Caco-2 (cell line): ENCODE results near the gene NPHP3. TPM values are rescaled to one million over a fixed set of nuclear protein-coding genes. Genes with fewer than 3 reads are reported as not detected.

Experiments
- BruUV-seq: library from RNA; stranded (reverse); fragments of 400-500 nt; replicated peaks from 2 replicates; lab custom pipeline; 2021; lab: Mats Ljungman, UMichigan
- CTCF ChIA-PET: fragments of 300-600 bp; sonication (Branson Sonifier 250); formaldehyde crosslinking; loops from one replicate; lab custom pipeline; 2022; ENCODE audit warnings: antibody characterized with exemption; lab: Charles Lee
- POLR2A ChIA-PET: fragments of 300-600 bp; sonication (Branson Sonifier 250); formaldehyde crosslinking; loops from one replicate; lab custom pipeline; 2022; ENCODE audit warnings: antibody characterized with exemption; lab: Charles Lee
- DNase-seq, 2 experiments: peaks; one replicate each; pipeline versions ENCODE4 v3.0.0 to v3.0.0-alpha.2; 2020 to 2022
- H3K27me3 ChIP-seq: replicated peaks from 2 replicates; pipeline ENCODE4 v1.6.0; 2011; ENCODE audit warnings: low read length; ENCODE audit not compliant: control insufficient read depth, insufficient read depth
- H3K36me3 ChIP-seq: 2 replicates; pipeline ENCODE4 v1.5.1; 2011; ENCODE audit warnings: low read length; ENCODE audit not compliant: control insufficient read depth, insufficient read depth
- H3K4me1 ChIP-seq: fragments of 250-450 bp; sonication (Bioruptor Pico); 2 replicates; pipeline ENCODE4 v1.5.1; 2020; ENCODE audit warnings: mild to moderate bottlenecking
- H3K4me3 ChIP-seq: 2 replicates; pipeline ENCODE4 v1.5.1; 2011; ENCODE audit warnings: low read depth, mild to moderate bottlenecking, control low read depth, low read length
- H3K9me3 ChIP-seq: fragments of 250-450 bp; sonication (Bioruptor Pico); 2 replicates; pipeline ENCODE4 v1.5.1; 2020; ENCODE audit warnings: mild to moderate bottlenecking, moderate library complexity
- H3K27ac Mint-ChIP-seq: one replicate; pipeline ENCODE4 v1.8.0; 2022; ENCODE audit warnings: mixed read lengths; ENCODE audit not compliant: unreplicated experiment
- H3K27me3 Mint-ChIP-seq: one replicate; pipeline ENCODE4 v1.8.0; 2022; ENCODE audit warnings: mixed read lengths; ENCODE audit not compliant: insufficient read depth, unreplicated experiment
- H3K36me3 Mint-ChIP-seq: one replicate; pipeline ENCODE4 v1.8.0; 2022; ENCODE audit warnings: mild to moderate bottlenecking, mixed read lengths; ENCODE audit not compliant: insufficient read depth, unreplicated experiment
- H3K4me1 Mint-ChIP-seq: one replicate; pipeline ENCODE4 v1.8.0; 2022; ENCODE audit warnings: low read depth, mixed read lengths; ENCODE audit not compliant: unreplicated experiment
- H3K4me3 Mint-ChIP-seq: one replicate; pipeline ENCODE4 v1.8.0; 2022; ENCODE audit warnings: mild to moderate bottlenecking, moderate library complexity, mixed read lengths; ENCODE audit not compliant: unreplicated experiment
- H3K9me3 Mint-ChIP-seq: one replicate; pipeline ENCODE4 v1.8.0; 2022; ENCODE audit warnings: mixed read lengths; ENCODE audit not compliant: unreplicated experiment
- CTCF ChIP-seq, 2 experiments: fragments of 200-600 bp in 1 of 2; IDR thresholded peaks; 1 replicate in 1 of 2; 2 replicates in 1 of 2; pipeline versions ENCODE4 v1.5.1 to v1.8.0; 2011 to 2022; ENCODE audit warnings: antibody characterized with exemption in 1 of 2, control low read depth in 1 of 2, inconsistent platforms in 1 of 2, low read depth in 1 of 2, low read length in 1 of 2, mild to moderate bottlenecking in 1 of 2, moderate library complexity in 1 of 2; ENCODE audit not compliant: insufficient read depth in 1 of 2, severe bottlenecking in 1 of 2, unreplicated experiment in 1 of 2
- intact Hi-C: fragments of 100-400 bp; cut with micrococcal nuclease; formaldehyde crosslinking; loops from one replicate; pipeline ENCODE4 v1.10.0; 2022; ENCODE audit not compliant: unreplicated experiment
- total RNA-seq: library from RNA; stranded (reverse); gene quantifications from 2 replicates; pipeline ENCODE4 v1.2.3, GENCODE V29; 2022

The NPHP3 gene
- total RNA-seq, 1 experiment from 2014 or later, result 16.9 TPM

GRCh38 chr3:132710311-132710710 is 11.9 kb downstream of the NPHP3 start:
- Histone ChIP-seq H3K36me3 (no peaks in the 10 kb centered on the region), H3K9me3 (no peaks in the 10 kb centered on the region), H3K27me3 (no peaks in the 10 kb centered on the region), H3K4me3 (no peak overlapping the region), H3K4me1 (no peaks in the 10 kb centered on the region)
- POLR2A ChIA-PET, result no interaction called here
- CTCF ChIA-PET, result no interaction called here
- no peaks in the 10 kb centered on the region for H3K27me3 Mint-ChIP-seq
- no peak overlapping the region for H3K4me3 Mint-ChIP-seq
- H3K27ac Mint-ChIP-seq, result no peak overlapping the region
- no peak for DNase-seq
- TF ChIP-seq CTCF (IDR thresholded peaks at IDR 0.05; ENCODE audit: insufficient read depth in 1 of 2, low read depth in 1 of 2, low read length in 1 of 2, severe bottlenecking in 1 of 2, unreplicated experiment in 1 of 2), result no peak
- H3K9me3 Mint-ChIP-seq, result no peaks in the 10 kb centered on the region
- peaks cover 21% of the 10 kb centered on the region for H3K36me3 Mint-ChIP-seq
- intact Hi-C loops, result no loop called here
- no peaks in the 10 kb centered on the region for H3K4me1 Mint-ChIP-seq
- no TSS peak for BruUV-seq

- Mint-ChIP-seq H3K27me3 (no peaks in the 10 kb centered on the region), H3K9me3 (no peaks in the 10 kb centered on the region), H3K4me1 (no peaks in the 10 kb centered on the region), H3K27ac (no peak overlapping the region), H3K36me3 (peaks cover 21% of the 10 kb centered on the region), H3K4me3 (no peak overlapping the region)
- no peaks in the 10 kb centered on the region for H3K9me3 ChIP-seq
- no peak overlapping the region for H3K4me3 ChIP-seq
- intact Hi-C loops, result no loop called here
- no peak for DNase-seq
- H3K4me1 ChIP-seq, result no peaks in the 10 kb centered on the region
- H3K27me3 ChIP-seq, result no peaks in the 10 kb centered on the region
- ChIA-PET CTCF (no interaction called here), POLR2A (no interaction called here)
- TF ChIP-seq CTCF (IDR thresholded peaks at IDR 0.05; ENCODE audit: insufficient read depth in 1 of 2, low read depth in 1 of 2, low read length in 1 of 2, severe bottlenecking in 1 of 2, unreplicated experiment in 1 of 2), result no peak
- no peaks in the 10 kb centered on the region for H3K36me3 ChIP-seq
- no TSS peak for BruUV-seq
Observed at GRCh38 chr3:132709761-132710160, 12.4 kb downstream of the NPHP3 start.

GRCh38 chr3:132703733-132704132 is 18.5 kb downstream of the NPHP3 start:
- intact Hi-C loops, result no loop called here
- Histone ChIP-seq H3K9me3 (no peaks in the 10 kb centered on the region), H3K4me1 (no peaks in the 10 kb centered on the region), H3K36me3 (no peaks in the 10 kb centered on the region), H3K27me3 (no peaks in the 10 kb centered on the region), H3K4me3 (no peak overlapping the region)
- H3K27me3 Mint-ChIP-seq, result no peaks in the 10 kb centered on the region
- TF ChIP-seq CTCF (IDR thresholded peaks at IDR 0.05; ENCODE audit: insufficient read depth in 1 of 2, low read depth in 1 of 2, low read length in 1 of 2, severe bottlenecking in 1 of 2, unreplicated experiment in 1 of 2), result no peak
- peaks cover 31% of the 10 kb centered on the region for H3K36me3 Mint-ChIP-seq
- DNase-seq, result no peak
- CTCF ChIA-PET, result no interaction called here
- H3K9me3 Mint-ChIP-seq, result no peaks in the 10 kb centered on the region
- POLR2A ChIA-PET, result no interaction called here
- no TSS peak for BruUV-seq
- no peak overlapping the region for H3K4me3 Mint-ChIP-seq
- H3K4me1 Mint-ChIP-seq, result no peaks in the 10 kb centered on the region
- H3K27ac Mint-ChIP-seq, result no peak overlapping the region
